Measurements from ENCODE around the gene CBARP. TPM values are rescaled to one million over a fixed set of nuclear protein-coding genes. Genes with fewer than 3 reads are reported as not detected.

CBARP gene
- total and polyA plus RNA-seq, 2 of the 13 experiments (the other 11 are each of a cell fraction or from before 2014, with no cell fraction given): 1.2 to 1.4 TPM

GRCh38 chr19:1269478-1270212, 31.8 kb upstream of the CBARP start:
- Histone ChIP-seq H3K36me3 (replicated peaks in 1 of 2; ENCODE audit: control insufficient read depth in 1 of 2, insufficient read depth in 2 of 2, low read length in 2 of 2) (peaks cover 19 to 42% of the 10 kb centered on the region in 2 experiments), H3K9me3 (ENCODE audit: low read length) (no peaks in the 10 kb centered on the region), H2AFZ (ENCODE audit: low read length) (no peak overlapping the region), H4K20me1 (ENCODE audit: insufficient read depth, low read length) (peaks cover 36% of the 10 kb centered on the region), H3K27ac (ENCODE audit: extremely low read length, insufficient read depth, low read length) (peak overlapping the region; percentile 85), H3K4me2 (ENCODE audit: low read depth, low read length) (peak overlapping the region; percentile 100), H3K4me3 (replicated peaks in 1 of 3; ENCODE audit: insufficient read depth in 1 of 3, low read depth in 2 of 3, low read length in 3 of 3) (peak overlapping the region; percentile 59 to 83 (median 62)), H3K4me1 (ENCODE audit: insufficient read depth, low read length) (peaks cover 78% of the 10 kb centered on the region), H3K79me2 (ENCODE audit: insufficient read depth, low read length) (peaks cover 34% of the 10 kb centered on the region), H3K9ac (ENCODE audit: insufficient read depth, low read depth, low read length) (peak overlapping the region; percentile 90), H3K27me3 (ENCODE audit: control insufficient read depth in 1 of 2, insufficient read depth in 2 of 2, low read length in 2 of 2) (no peaks in the 10 kb centered on the region)
- peak; percentile 15 for FAIRE-seq
- BruUV-seq (replicated peaks): TSS peak; percentile 65
- ATAC-seq: no peak
- ChIA-PET CTCF (ENCODE audit: low intra/inter-chr PET ratio, low total read pairs) (no interaction called here), POLR2A (interaction anchor here (0.8 to 11.5 kb wide), 35 partner anchors 10 to 279 kb away, joined by 3 to 668 read pairs (median 6); partner anchors contain the start of genes ATP5F1D, CBARP, CNN2 and GPX4)
- peak; percentile 66 for DNase-seq (ENCODE audit: low spot score)
- intact Hi-C loops (cut with micrococcal nuclease; ENCODE audit: unreplicated experiment): loop anchor here (1.0 kb wide), 1 partner anchor 25 kb away; no protein-coding TSS in a partner anchor
- 0% methylated on average over 18 of the region's 64 CpGs for WGBS (ENCODE audit: low lambda C conversion rate)
- in situ Hi-C loops (cut with HindIII; ENCODE audit: extremely low pct_ligation_motif_present, low pct_unique_long_range_greater_than_20kb): no loop called here
- TF ChIP-seq ZNF460 (CRISPR knock-in tag; IDR thresholded peaks at IDR 0.05; ENCODE audit: borderline replicate concordance) (no peak), HNF1B (CRISPR knock-in tag; IDR thresholded peaks at IDR 0.05) (no peak), KLF15 (CRISPR knock-in tag; IDR thresholded peaks at IDR 0.05; ENCODE audit: borderline replicate concordance) (no peak), ZBTB44 (CRISPR knock-in tag; IDR thresholded peaks at IDR 0.05) (no peak), NCOR1 (IDR thresholded peaks at IDR 0.05; ENCODE audit: borderline replicate concordance, low read length) (no peak), ZC3H13 (CRISPR knock-in tag; IDR thresholded peaks at IDR 0.05) (no peak), ETV5 (CRISPR knock-in tag; IDR thresholded peaks at IDR 0.05; ENCODE audit: borderline replicate concordance) (0 out of 2 replicates have a peak, but pooled peaks have one; percentile 6), ZNF33A (CRISPR knock-in tag; IDR thresholded peaks at IDR 0.05; ENCODE audit: borderline replicate concordance) (no peak), GPBP1L1 (CRISPR knock-in tag; IDR thresholded peaks at IDR 0.05) (no peak), REXO4 (CRISPR knock-in tag; IDR thresholded peaks at IDR 0.05; ENCODE audit: borderline replicate concordance) (no peak), ZNF180 (CRISPR knock-in tag; IDR thresholded peaks at IDR 0.05; ENCODE audit: borderline replicate concordance, low read depth) (no peak), KMT2B (CRISPR knock-in tag; IDR thresholded peaks at IDR 0.05) (no peak), LCORL (IDR thresholded peaks at IDR 0.05) (no peak), LCORL (CRISPR knock-in tag; IDR thresholded peaks at IDR 0.05) (peak; percentile 52; the same call in 1 of the 2 replicates), THAP11 (CRISPR knock-in tag; IDR thresholded peaks at IDR 0.05) (peak; percentile 76), ZNF740 (CRISPR knock-in tag; IDR thresholded peaks at IDR 0.05) (peak; percentile 72; the same call in 1 of the 2 replicates)
